Upper lobe of right lung (tissue), 1 donor: ENCODE data around the gene TLE5. TPM values are rescaled to one million over a fixed set of nuclear protein-coding genes. Genes with fewer than 3 reads are reported as not detected.
"Not testable (repeated sequence)": the region's sequence is repeated elsewhere in the genome, so short reads cannot be mapped to it uniquely, and the experiment has no call there.

Experiments
- ATAC-seq: fragments of 200-7000 bp; cut with Tn5 transposase; one replicate; pipeline ENCODE4 v1.9.1; 2020; ENCODE audit warnings: mild to moderate bottlenecking, moderate library complexity
- DNase-seq: peaks from one replicate; pipeline ENCODE4 v3.0.0-alpha.2; 2020
- H3K27ac ChIP-seq: fragments of 200-600 bp; one replicate; pipeline ENCODE4 v1.8.0; 2022
- H3K27me3 ChIP-seq: fragments of 200-600 bp; one replicate; pipeline ENCODE4 v1.8.0; 2022; ENCODE audit warnings: mild to moderate bottlenecking
- H3K36me3 ChIP-seq: fragments of 200-600 bp; one replicate; pipeline ENCODE4 v1.8.0; 2022
- H3K4me1 ChIP-seq: fragments of 200-600 bp; one replicate; pipeline ENCODE4 v1.8.0; 2022
- H3K4me3 ChIP-seq: fragments of 200-600 bp; one replicate; pipeline ENCODE4 v1.8.0; 2022; ENCODE audit warnings: mild to moderate bottlenecking
- H3K9me3 ChIP-seq: fragments of 200-600 bp; one replicate; pipeline ENCODE4 v1.8.0; 2022
- intact Hi-C: fragments of 100-400 bp; cut with DNase I; formaldehyde crosslinking; loops from one replicate; pipeline ENCODE4 v1.11.0; 2022
- total RNA-seq: library from RNA; stranded (reverse); fragmentation: NEBNext Ultra II Directional; extraction: Animal tissue kit (Norgen Biotek cat#: 25700); gene quantifications from one replicate; pipeline ENCODE4 v1.2.1, GENCODE V29; 2021
- TF ChIP-seq, protein P1 (sequence below): fragments of 200-600 bp; IDR thresholded peaks from one replicate; pipeline ENCODE4 v1.8.0; 2022; ENCODE audit warnings: antibody characterized with exemption
- donor health status: DM: no; HTN: yes; CAD: no; lungs with severe emphysema.

Gene TLE5
- total RNA-seq, 1 donor from 2014 or later = 458 TPM

DNA sequence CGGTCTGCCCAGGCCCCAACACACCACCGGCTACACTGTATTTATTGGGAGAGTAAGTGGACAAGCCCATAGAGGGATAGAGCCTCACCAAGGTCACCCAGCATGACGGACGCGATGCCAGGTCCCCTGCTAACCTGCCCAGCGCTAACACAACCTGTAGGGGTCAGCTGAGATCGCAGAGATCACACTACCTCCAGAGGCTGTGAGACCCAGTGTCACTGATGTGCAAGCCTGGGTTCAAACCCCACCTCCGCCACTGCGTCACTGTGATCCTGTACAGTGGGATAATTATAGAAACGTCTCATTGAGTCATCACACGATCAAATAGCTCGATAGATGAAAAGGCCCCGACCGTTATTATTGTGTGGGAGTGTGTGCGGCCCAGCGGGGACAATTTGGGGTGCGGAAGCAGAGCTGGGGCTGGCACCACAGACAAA lies 22.6 kb downstream of the TLE5 start:
- Histone ChIP-seq H3K9me3 (no peaks in the 10 kb centered on the region), H3K36me3 (no peaks in the 10 kb centered on the region), H3K4me1 (peaks cover 14% of the 10 kb centered on the region), H3K27me3 (no peaks in the 10 kb centered on the region), H3K27ac (no peak overlapping the region), H3K4me3 (no peak overlapping the region)
- DNase-seq (peak; percentile 63), ATAC-seq (no peak)
- TF ChIP-seq, protein P1, sequence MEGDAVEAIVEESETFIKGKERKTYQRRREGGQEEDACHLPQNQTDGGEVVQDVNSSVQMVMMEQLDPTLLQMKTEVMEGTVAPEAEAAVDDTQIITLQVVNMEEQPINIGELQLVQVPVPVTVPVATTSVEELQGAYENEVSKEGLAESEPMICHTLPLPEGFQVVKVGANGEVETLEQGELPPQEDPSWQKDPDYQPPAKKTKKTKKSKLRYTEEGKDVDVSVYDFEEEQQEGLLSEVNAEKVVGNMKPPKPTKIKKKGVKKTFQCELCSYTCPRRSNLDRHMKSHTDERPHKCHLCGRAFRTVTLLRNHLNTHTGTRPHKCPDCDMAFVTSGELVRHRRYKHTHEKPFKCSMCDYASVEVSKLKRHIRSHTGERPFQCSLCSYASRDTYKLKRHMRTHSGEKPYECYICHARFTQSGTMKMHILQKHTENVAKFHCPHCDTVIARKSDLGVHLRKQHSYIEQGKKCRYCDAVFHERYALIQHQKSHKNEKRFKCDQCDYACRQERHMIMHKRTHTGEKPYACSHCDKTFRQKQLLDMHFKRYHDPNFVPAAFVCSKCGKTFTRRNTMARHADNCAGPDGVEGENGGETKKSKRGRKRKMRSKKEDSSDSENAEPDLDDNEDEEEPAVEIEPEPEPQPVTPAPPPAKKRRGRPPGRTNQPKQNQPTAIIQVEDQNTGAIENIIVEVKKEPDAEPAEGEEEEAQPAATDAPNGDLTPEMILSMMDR = no peak
- intact Hi-C loops = no loop called here

GRCh38 chr19:3039125-3039524 lies 23.2 kb downstream of the TLE5 start:
- no peak overlapping the region for H3K4me3 ChIP-seq
- no peaks in the 10 kb centered on the region for H3K36me3 ChIP-seq
- DNase-seq = no peak
- no peaks in the 10 kb centered on the region for H3K27me3 ChIP-seq
- peaks cover 19% of the 10 kb centered on the region for H3K4me1 ChIP-seq
- no peak overlapping the region for H3K27ac ChIP-seq
- ATAC-seq = no peak
- no peaks in the 10 kb centered on the region for H3K9me3 ChIP-seq
- TF ChIP-seq, protein P1 = no peak
- intact Hi-C loops = no loop called here

- no peak for DNase-seq
- Histone ChIP-seq H3K9me3 (no peaks in the 10 kb centered on the region), H3K27me3 (no peaks in the 10 kb centered on the region), H3K27ac (no peak overlapping the region), H3K4me1 (peaks cover 19% of the 10 kb centered on the region), H3K36me3 (no peaks in the 10 kb centered on the region), H3K4me3 (no peak overlapping the region)
- TF ChIP-seq, protein P1 = no peak
- intact Hi-C loops = no loop called here
- no peak for ATAC-seq
These were observed 24.1 kb downstream of the TLE5 start for GRCh38 chr19:3038214-3038613.

GRCh38 chr19:3036977-3037544 lies 25.2 kb downstream of the TLE5 start:
- H3K9me3 ChIP-seq, DNase-seq, ATAC-seq, H3K36me3 ChIP-seq, H3K27me3 ChIP-seq, intact Hi-C loops: not testable (repeated sequence)
- Histone ChIP-seq H3K4me1 (peaks cover 19% of the 10 kb centered on the region), H3K27ac (peak overlapping the region; percentile 89), H3K4me3 (peak overlapping the region; percentile 68)

DNA sequence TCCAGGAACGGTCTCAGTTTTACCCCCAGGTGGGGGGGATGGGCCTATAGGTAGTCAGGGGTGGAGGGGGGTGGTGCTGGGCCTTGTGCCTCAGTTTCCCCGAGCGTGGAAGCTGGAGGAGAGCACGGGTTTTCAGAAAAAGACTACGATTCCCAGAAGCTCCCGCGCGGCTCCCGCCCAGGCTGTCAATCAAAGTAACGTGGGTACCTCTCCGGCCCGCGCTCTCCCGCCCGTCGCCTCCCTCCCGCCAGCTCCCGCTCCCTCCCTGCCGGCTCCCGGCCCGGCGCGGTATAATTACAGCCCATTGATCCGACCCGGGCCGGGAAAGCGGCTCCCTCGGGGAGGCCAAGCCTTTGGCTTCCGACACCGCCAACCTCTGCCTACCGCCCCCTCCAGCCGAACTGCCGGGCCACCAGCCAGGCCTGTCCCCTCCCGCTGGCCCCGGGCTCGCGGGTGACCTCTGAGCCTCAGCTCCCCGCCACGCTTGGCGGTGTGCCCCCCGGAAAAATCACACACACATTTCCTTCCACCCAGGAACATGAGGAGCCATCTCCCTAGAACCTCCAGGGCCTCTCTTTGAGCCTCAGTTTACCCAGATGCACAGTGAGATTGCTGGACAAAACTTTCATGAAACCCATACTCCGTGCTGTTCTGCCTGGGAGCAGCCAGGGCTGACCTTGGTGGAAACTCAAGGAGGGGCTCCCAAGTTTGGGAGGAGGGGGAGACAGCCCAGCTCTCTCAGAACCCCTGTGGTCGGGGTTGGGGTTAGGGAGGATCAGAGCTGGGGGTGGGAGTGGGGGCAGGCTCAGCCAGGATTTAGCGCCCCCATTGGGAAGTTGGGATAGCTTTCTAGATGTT lies 25.9 kb downstream of the TLE5 start:
- peak overlapping the region; percentile 68 for H3K4me3 ChIP-seq
- DNase-seq (peak; percentile 95), ATAC-seq (peak; percentile 87)
- no peaks in the 10 kb centered on the region for H3K36me3 ChIP-seq
- H3K9me3 ChIP-seq = no peaks in the 10 kb centered on the region
- intact Hi-C loops = no loop called here
- H3K27ac ChIP-seq = peak overlapping the region; percentile 89
- no peaks in the 10 kb centered on the region for H3K27me3 ChIP-seq
- TF ChIP-seq, protein P1 = peak; percentile 27
- peaks cover 19% of the 10 kb centered on the region for H3K4me1 ChIP-seq

DNA sequence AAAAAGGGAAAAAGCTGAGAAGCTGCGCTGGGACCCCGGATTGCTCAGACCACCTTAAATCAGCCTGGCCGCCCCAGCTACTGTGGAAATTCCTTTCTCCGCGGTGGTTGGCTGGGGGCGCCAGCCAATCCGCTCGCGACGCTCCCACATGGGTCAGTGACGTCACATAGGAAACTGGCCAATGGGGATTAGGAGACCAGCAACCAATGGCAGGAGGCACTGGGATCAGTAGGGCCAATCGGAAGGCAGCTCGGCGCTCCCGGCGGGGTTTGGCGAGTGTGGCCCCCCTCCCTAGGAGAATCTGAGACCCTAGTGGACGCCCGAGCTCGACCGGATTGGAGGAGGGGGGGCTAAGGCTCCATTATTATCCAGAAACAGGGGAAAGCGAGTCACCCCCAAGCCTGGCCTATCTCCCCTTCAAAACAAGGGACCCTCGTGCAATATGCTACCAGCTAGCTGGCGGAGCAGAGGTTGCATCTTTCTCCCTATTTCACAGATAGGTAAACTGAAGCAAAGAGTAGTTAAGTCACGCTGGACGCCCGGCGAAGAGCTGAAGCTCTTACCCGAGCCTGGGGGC lies 26.7 kb downstream of the TLE5 start:
- Histone ChIP-seq H3K9me3 (no peaks in the 10 kb centered on the region), H3K36me3 (no peaks in the 10 kb centered on the region), H3K27ac (peak overlapping the region; percentile 89), H3K4me1 (peaks cover 19% of the 10 kb centered on the region), H3K4me3 (peak overlapping the region; percentile 68), H3K27me3 (no peaks in the 10 kb centered on the region)
- TF ChIP-seq, protein P1 = no peak
- DNase-seq (peak; percentile 98), ATAC-seq (peak; percentile 96)
- intact Hi-C loops = no loop called here
